ENCODE data around the gene PCSK5.

PCSK5 gene

DNA sequence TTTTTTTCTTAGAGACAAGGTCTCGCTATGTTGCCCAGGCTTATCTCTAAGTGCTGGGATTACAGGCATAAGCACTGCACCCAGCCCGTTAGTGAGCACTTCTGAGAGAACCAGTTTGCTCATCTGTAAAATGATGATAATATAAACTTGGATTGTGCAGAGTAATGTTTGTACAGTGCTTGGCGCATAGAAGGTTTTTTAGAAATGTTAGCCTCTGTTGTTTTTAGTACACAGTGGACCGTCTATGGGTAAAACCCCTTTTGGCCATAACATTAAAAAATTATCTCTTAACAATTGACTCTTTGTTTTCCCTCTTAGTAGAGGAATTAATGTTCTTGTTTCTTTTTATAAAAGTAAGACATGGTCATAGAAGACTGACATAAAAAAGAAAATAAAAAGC is 202.1 kb downstream of the PCSK5 start:
- DNase-seq = no peak

- no peak for DNase-seq
Measured at GRCh38 chr9:76095585-76095984, 205.1 kb downstream of the PCSK5 start.

DNA sequence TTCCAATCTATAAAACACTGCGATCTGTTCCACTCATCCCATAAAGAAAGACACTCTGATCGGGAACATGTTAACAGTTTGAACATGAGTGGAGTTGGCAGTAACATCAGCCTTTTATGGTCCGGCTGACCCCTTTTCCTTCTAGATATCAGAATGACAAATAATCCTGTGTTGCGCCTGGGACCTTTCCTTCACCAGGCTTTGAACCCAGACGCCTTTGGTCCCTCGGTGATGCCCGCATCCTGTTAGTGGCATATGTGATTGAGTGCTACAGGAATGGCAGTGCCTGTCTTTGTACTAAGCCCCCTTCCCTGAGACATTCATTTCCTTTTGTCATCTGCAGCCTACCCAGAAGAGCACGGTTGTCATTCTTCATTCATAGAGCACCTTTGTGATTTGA is 209.0 kb downstream of the PCSK5 start:
- DNase-seq = no peak

GRCh38 chr9:76101075-76101474 is 210.6 kb downstream of the PCSK5 start:
- DNase-seq = no peak

DNA sequence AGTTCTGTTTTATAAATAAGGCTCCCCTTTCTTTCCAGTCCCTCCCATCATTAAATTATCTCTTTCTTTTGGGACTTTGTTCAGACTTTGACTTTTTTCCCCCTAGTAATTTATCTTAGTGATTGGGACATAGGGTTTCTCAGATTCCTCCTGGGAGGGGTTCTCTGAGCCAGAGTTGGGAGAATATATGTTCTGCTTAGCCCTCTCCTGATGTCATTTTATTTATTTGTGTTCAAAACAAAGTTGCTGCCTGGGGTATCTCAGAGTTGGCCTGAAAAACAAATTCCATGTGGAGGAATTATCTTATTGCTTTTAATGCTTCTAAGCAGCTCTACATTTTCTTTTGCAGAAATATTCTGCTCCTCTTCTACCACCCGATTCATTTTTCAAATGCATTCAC is 211.0 kb downstream of the PCSK5 start:
- DNase-seq = no peak

- no peak for DNase-seq
Measured at GRCh38 chr9:76101947-76102346, 211.5 kb downstream of the PCSK5 start.

DNA sequence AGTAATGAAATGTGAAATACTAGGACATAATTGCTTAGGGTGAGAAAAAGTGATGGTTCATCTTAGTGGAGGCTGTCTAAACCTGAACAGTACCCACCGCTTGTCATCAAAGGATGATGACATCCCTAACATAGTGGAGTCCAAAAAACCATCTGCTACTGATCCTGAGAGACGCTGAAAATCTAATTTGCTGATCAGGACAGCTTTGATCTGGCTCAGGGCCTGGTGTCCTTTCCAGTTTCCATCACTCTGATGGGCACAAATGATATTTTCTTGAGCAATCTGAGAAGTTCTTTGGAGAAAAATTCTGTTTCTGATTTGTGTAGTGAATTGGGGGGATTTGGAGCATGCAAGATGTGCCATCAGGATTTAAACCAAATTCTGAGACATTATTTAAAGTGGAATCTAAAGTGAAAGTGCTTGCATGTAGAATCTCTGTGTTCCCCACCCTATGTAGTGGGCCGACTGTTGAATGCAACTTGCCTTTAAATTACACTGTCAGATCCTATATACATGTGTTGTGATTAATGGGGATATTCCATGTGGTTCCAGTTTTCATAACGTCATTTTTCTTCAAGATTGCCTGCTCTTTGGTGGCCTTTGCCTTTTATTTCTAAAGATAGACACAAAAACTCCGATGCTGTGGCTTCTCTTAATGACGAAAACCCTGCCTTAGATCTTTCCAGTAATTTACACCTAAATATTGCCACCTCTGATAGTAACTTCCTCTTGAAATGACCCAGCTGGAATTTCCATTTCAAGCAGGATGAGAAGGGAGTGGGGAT is 213.2 kb downstream of the PCSK5 start:
- DNase-seq = no peak

GRCh38 chr9:76107482-76107881 is 217.0 kb downstream of the PCSK5 start:
- no peak for DNase-seq

DNA sequence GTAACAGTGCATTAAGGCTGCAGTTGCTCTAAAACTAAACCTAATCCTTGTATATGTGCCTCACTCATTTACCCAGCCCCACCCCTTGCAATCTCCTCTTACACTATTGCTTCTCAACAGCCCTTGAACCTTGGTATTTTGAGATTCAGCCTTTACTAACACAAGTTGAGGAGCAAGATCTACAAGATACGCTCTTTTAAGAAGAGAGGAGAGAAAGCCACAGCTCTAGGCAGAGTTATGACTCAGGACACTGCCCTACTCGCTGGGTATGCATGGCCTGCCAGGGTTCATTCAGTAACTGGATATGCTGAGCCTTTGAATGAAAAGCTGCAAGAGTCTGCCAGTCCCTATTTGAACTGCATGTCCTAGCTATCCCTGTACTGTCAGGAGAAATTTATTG is 219.5 kb downstream of the PCSK5 start:
- DNase-seq = no peak

DNA sequence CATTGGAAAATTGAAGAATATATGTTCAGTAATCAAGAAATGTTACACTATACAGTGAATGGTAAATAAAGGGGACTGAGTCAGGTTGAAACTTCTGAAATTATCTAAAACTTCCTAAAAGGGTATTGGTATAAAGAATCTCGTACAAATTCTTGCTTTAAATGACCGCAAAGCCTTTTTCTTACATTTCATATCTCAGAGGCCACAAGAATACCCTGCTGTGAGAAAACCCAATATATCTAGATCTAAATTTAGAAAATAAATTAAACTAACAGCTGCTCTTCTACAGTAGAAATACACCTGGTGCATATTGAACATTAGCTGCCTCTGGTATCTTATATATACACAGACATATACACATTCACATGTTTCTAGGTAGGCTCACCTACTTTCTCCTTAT is 221.7 kb downstream of the PCSK5 start:
- no peak for DNase-seq

- DNase-seq = no peak
Measured at GRCh38 chr9:76114144-76114543, 223.7 kb downstream of the PCSK5 start.

GRCh38 chr9:76115396-76115795 is 224.9 kb downstream of the PCSK5 start:
- DNase-seq = no peak

DNA sequence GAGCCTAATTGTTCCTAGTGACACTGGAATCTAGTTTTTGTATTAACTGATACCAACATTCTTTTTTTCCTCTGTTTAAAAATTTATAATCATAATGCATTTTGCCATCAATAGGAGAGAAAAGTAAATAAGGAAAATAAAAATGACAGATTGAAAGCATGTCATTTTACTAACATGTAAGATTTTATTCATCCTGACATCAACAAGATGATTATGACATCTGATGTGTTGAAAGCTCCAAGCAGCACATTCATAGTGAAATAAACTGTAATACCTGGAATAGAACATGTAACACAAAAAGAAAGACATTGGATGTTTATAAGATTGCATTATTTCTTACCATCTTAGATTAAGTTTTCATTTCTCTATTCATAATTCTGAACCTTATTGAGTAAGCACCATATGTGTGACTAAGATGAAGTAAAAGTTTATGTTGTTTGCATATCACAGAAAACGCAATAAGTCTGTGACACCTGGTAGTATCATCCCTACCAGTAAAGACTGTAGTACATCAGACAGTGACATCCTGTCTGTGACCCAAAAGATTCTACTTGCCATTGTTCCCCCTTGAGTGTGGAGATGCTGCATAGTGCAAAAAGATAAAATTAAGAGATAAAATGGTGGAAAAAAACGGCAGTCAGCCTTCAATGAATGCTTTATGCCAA is 225.6 kb downstream of the PCSK5 start:
- no peak for DNase-seq

- no peak for DNase-seq
Measured at GRCh38 chr9:76116913-76117312, 226.4 kb downstream of the PCSK5 start.

DNA sequence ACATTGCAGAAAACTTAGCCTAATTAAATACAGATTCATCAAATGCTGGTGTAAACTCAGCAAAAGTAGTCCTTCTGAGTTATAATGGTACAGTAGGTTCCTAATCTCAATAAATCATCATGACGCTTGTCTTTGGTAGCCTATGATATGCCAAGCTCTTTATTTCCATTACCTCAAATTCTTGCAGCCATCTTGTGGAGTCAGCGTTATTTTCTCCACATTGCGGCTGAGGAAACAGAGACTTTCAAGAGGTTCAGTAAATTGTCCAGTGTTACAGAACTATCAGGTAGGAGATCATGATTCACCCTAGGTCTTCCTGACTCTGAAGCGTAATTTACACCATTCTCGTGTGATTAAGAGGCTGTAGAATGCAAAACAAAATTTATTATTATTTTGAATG is 237.2 kb downstream of the PCSK5 start:
- DNase-seq = no peak

DNA sequence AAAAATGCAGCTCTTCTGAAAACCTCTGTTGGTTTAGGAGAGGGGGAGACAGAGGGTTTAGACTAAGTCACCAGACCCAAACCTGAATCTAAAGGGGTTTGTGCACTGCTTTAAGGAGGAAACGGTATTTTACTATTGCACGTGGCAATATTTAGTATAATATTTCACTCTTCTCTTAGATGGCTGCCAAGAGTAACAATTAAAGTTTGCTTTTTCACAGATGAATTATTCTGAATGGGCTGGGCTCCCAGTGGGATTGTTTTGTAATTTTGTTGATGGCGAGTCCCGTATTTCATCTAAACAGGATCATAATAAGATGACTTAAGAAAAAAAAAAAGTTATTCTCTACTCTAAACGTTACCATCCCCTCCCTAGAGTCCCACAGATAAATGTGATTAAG is 245.4 kb downstream of the PCSK5 start:
- no peak for DNase-seq

GRCh38 chr9:76136986-76137385 is 246.5 kb downstream of the PCSK5 start:
- no peak for DNase-seq

DNA sequence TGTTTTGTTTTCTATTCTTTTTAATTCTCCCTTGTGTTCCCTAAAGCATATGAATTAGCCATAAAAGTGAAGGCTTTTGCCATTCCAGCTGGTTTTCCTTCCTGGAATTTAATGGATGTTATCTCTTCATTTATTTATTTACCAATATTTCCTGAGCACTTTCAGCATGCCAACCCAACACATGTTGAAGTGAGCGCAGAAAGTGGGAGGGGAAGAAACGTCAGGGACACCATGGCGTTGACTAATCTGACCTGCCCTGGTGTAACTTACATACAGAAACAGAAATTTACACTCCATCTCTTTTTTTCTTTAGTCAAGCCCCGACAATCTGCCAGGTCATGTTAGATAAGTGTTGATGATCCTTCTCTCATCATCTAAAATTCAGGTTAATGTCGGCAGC is 247.5 kb downstream of the PCSK5 start:
- no peak for DNase-seq

GRCh38 chr9:76138360-76138759 is 247.9 kb downstream of the PCSK5 start:
- no peak for DNase-seq

- no peak for DNase-seq
Measured at GRCh38 chr9:76143834-76144233, 253.4 kb downstream of the PCSK5 start.

DNA sequence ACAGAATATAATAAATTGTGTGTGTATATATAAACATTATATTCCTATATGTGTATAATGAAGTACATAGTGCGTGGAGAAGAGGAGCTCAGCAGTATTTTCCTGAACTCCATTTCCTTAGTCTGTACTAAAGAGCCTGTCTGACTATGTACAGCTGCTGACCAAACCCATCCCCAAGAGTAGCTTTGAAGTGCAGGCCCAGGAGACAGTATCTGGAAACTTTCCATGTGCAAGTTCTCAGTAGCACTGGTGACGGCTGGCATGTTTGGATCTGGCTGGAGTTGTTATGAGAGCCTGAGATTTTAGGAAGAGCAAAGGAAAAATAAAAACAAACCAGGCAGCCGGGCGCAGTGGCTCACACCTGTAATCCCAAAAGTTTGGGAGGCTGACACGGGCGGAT is 259.5 kb downstream of the PCSK5 start:
- DNase-seq = no peak

DNA sequence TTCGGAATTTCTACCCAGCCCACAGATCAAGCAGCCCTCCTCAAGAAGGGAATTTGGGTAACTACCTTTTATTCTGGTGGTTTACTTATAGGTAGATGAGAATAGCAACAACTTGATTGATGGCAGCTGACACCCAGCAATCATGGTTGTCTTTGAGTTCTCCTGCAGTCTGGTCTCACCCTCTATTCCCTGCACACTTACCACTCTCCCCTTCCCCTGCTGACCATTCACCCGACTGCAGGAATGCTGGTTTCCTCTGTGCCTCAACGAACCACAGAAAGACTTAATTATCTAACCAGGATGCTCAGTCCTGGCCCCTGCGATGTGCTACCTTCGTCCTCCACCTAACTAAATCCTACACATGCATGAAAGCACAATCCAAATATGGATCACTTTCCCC is 260.8 kb downstream of the PCSK5 start:
- DNase-seq = no peak

GRCh38 chr9:76153339-76153738 is 262.9 kb downstream of the PCSK5 start:
- no peak for DNase-seq

DNA sequence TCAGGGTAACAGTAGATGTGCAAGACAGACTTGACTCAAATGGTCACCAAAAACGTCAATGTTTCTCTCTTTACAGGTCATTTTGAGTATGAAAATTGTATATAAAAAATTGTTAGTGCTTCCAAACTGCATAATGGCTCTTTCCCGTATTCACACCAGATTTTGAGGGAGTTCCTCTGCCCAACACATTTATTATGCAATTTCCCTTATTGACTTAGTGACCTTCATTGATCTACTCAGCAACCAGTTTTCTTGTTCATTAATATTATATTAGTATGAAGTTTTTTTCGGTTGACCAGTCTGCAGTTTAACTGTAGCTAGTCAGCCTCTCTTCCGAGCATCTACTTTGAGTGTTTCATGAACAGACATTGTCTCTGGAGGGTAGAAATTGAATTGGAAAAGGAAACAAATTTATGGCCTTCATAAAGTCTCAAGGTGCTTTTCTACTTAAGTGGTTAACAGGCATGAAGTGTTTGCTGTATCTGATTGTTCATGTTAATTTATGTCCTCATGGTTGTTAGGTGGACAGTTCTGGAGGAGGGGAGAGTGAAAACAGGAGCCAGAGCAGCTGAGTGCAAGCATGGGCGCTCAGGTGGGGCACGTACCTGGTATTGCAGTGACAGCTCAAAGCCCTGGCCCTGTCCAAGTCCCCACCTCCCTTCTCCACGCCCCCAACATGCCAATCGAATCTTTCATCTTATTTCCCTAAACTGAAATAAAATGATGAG is 263.6 kb downstream of the PCSK5 start:
- DNase-seq = no peak

Data from activated CD4-positive, CD25-positive, alpha-beta regulatory T cell (primary cell).